HCT116 (cell line): ENCODE results near the gene CLEC11A. TPM values are rescaled to one million over a fixed set of nuclear protein-coding genes. Genes with fewer than 3 reads are reported as not detected.

ENCODE experiments used
- ATAC-seq: fragments of 200-7000 bp; cut with Tn5 transposase; 2 replicates; pipeline ENCODE4 v1.9.1; 2020; ENCODE audit warnings: mild to moderate bottlenecking, moderate library complexity
- BruUV-seq: library from RNA; stranded (reverse); fragments of 400-500 nt; replicated peaks from 2 replicates; lab custom pipeline; 2021; lab: Mats Ljungman, UMichigan
- CTCF ChIA-PET: fragments of 300-600 bp; sonication (Branson Sonifier 250); formaldehyde crosslinking; loops from one replicate; lab custom pipeline; 2021; ENCODE audit warnings: antibody characterized with exemption; lab: Charles Lee
- POLR2A ChIA-PET: fragments of 300-600, 350-600 bp; sonication (Branson Sonifier 250); formaldehyde crosslinking; loops from one replicate; lab custom pipeline; 2021; ENCODE audit warnings: antibody characterized with exemption; lab: Charles Lee
- RAD21 ChIA-PET, 2 experiments: fragments of 300-600 bp; sonication (Branson Sonifier 250); formaldehyde crosslinking; loops; one replicate each; lab custom pipeline; 2023; ENCODE audit warnings: low total read pairs in 2 of 2; ENCODE audit not compliant: uncharacterized antibody in 2 of 2, unreplicated experiment in 2 of 2, low non-redundant PET in 1 of 2; lab: Charles Lee
- DNase-seq: peaks from one replicate; pipeline ENCODE4 v3.0.0-alpha.2; 2010; ENCODE audit warnings: low read depth, low spot score
- H2AFZ ChIP-seq: fragments of 200-600 bp; shearing (Covaris generic), sonication (generic); 2 replicates; pipeline ENCODE4 v1.6.1; 2017; ENCODE audit warnings: low read depth, mixed run types, mixed read lengths, antibody characterized with exemption, low read length; ENCODE audit not compliant: poor library complexity, severe bottlenecking
- H3K27ac ChIP-seq: 2 replicates; pipeline ENCODE4 v1.5.1; 2012; ENCODE audit warnings: low read depth, low read length
- H3K27me3 ChIP-seq: fragments of 200-600 bp; sonication (generic); 2 replicates; pipeline ENCODE4 v1.6.1; 2016; ENCODE audit warnings: mixed run types, low read length, mixed read lengths; ENCODE audit not compliant: insufficient read depth
- H3K36me3 ChIP-seq, 2 experiments: fragments of 200-500 bp in 1 of 2; fragments of 200-600 bp in 1 of 2; sonication (Bioruptor generic) in 1 of 2; sonication (generic) in 1 of 2; 2 replicates each; pipeline versions ENCODE4 v1.5.1 to v1.6.1; 2014 to 2016; ENCODE audit warnings: low read length in 2 of 2, inconsistent platforms in 1 of 2, mixed read lengths in 1 of 2, mixed run types in 1 of 2; ENCODE audit not compliant: insufficient read depth in 2 of 2, control insufficient read depth in 1 of 2
- H3K4me1 ChIP-seq, 2 experiments: fragments of 200-600 bp in 1 of 2; sonication (generic) in 1 of 2; 2 replicates each; pipeline versions ENCODE4 v1.5.1 to v1.6.1; 2012 to 2017; ENCODE audit warnings: low read length in 2 of 2, inconsistent platforms in 1 of 2, mild to moderate bottlenecking in 1 of 2, mixed read lengths in 1 of 2, mixed run types in 1 of 2, moderate library complexity in 1 of 2; ENCODE audit not compliant: insufficient read depth in 2 of 2, control insufficient read depth in 1 of 2
- H3K4me2 ChIP-seq: fragments of 200-600 bp; sonication (generic); 2 replicates; pipeline ENCODE4 v1.6.1; 2017; ENCODE audit warnings: mixed run types, low read length, mixed read lengths
- H3K4me3 ChIP-seq, 2 experiments: fragments of 200-600 bp in 1 of 2; sonication (generic) in 1 of 2; replicated peaks in 1 of 2; 2 replicates each; pipeline ENCODE4 v1.5.1; 2011 to 2016; ENCODE audit warnings: low read length in 2 of 2, control low read depth in 1 of 2, low read depth in 1 of 2, mild to moderate bottlenecking in 1 of 2, mixed read lengths in 1 of 2, mixed run types in 1 of 2
- H3K79me2 ChIP-seq: fragments of 200-600 bp; sonication (generic); 2 replicates; pipeline ENCODE4 v1.6.1; 2017; ENCODE audit warnings: mild to moderate bottlenecking, mixed run types, low read length, moderate library complexity, mixed read lengths; ENCODE audit not compliant: insufficient read depth
- H3K9ac ChIP-seq: fragments of 200-600 bp; sonication (generic); 2 replicates; pipeline ENCODE4 v1.6.1; 2016; ENCODE audit warnings: low read length, mixed read lengths
- H3K9me2 ChIP-seq: fragments of 200-600 bp; sonication (generic), shearing (Covaris generic); 2 replicates; pipeline ENCODE4 v1.6.1; 2017; ENCODE audit warnings: mixed run types, mild to moderate bottlenecking, moderate library complexity; ENCODE audit not compliant: insufficient read depth
- H3K9me3 ChIP-seq, 2 experiments: fragments of 200-500 bp in 1 of 2; fragments of 200-600 bp in 1 of 2; sonication (Bioruptor generic) in 1 of 2; sonication (generic) in 1 of 2; 2 replicates each; pipeline ENCODE4 v1.6.1; 2014 to 2017; ENCODE audit warnings: low read length in 2 of 2, mixed read lengths in 2 of 2, inconsistent platforms in 1 of 2, low read depth in 1 of 2, mild to moderate bottlenecking in 1 of 2, mixed run types in 1 of 2, moderate library complexity in 1 of 2; ENCODE audit not compliant: control insufficient read depth in 1 of 2, insufficient read depth in 1 of 2
- H4K20me1 ChIP-seq: fragments of 200-600 bp; sonication (generic), shearing (Covaris generic); 2 replicates; pipeline ENCODE4 v1.6.1; 2017; ENCODE audit warnings: mixed run types, mild to moderate bottlenecking, moderate library complexity; ENCODE audit not compliant: insufficient read depth
- CEBPB ChIP-seq: IDR thresholded peaks from 2 replicates; pipeline ENCODE4 v1.6.1; 2012; ENCODE audit warnings: low read depth
- CTCF ChIP-seq, 3 experiments: fragments of 200-600 bp in 1 of 3; sonication (generic) in 1 of 3; IDR thresholded peaks in 2 of 3; conservative IDR thresholded peaks in 1 of 3; 2 replicates each; pipeline ENCODE4 v1.5.1; 2012 to 2017; ENCODE audit warnings: low read depth in 2 of 3, low read length in 2 of 3, antibody characterized with exemption in 1 of 3, borderline replicate concordance in 1 of 3, control low read depth in 1 of 3, mild to moderate bottlenecking in 1 of 3, mixed read lengths in 1 of 3, mixed run types in 1 of 3, moderate library complexity in 1 of 3; ENCODE audit not compliant: insufficient read depth in 1 of 3
- EGR1 ChIP-seq: IDR thresholded peaks from 2 replicates; pipeline ENCODE4 v1.6.1; 2012; ENCODE audit warnings: low read depth
- ELF1 ChIP-seq: IDR thresholded peaks from 2 replicates; pipeline ENCODE4 v1.6.1; 2012; ENCODE audit warnings: low read depth, borderline replicate concordance
- EZH2phosphoT487 ChIP-seq: fragments of 200-600 bp; IDR thresholded peaks from 2 replicates; pipeline ENCODE4 v1.6.1; 2018; ENCODE audit warnings: antibody characterized with exemption, borderline replicate concordance
- FOSL1 ChIP-seq: IDR thresholded peaks from 2 replicates; pipeline ENCODE4 v1.6.1; 2012; ENCODE audit warnings: low read depth
- JUND ChIP-seq: IDR thresholded peaks from 2 replicates; pipeline ENCODE4 v1.6.1; 2012
- POLR2A ChIP-seq: IDR thresholded peaks from 2 replicates; pipeline ENCODE4 v1.7.0; 2011; ENCODE audit warnings: borderline replicate concordance; ENCODE audit not compliant: insufficient read depth, insufficient read length; ENCODE audit errors: extremely low read depth
- POLR2AphosphoS5 ChIP-seq: IDR thresholded peaks from 2 replicates; pipeline ENCODE4 v1.6.1; 2011; ENCODE audit warnings: mild to moderate bottlenecking, low read depth, low read length, moderate library complexity
- SIN3A ChIP-seq: IDR thresholded peaks from 2 replicates; pipeline ENCODE4 v1.6.1; 2012; ENCODE audit warnings: low read depth
- SRF ChIP-seq: IDR thresholded peaks from 2 replicates; pipeline ENCODE4 v1.6.1; 2012; ENCODE audit warnings: low read depth
- TCF7L2 ChIP-seq: IDR thresholded peaks from 2 replicates; pipeline ENCODE4 v1.7.0; 2011; ENCODE audit warnings: borderline replicate concordance, inconsistent platforms; ENCODE audit not compliant: insufficient read depth, insufficient read length; ENCODE audit errors: extremely low read depth
- YY1 ChIP-seq: IDR thresholded peaks from 2 replicates; pipeline ENCODE4 v1.6.1; 2011; ENCODE audit warnings: low read length, low read depth, moderate library complexity, mild to moderate bottlenecking; ENCODE audit not compliant: insufficient replicate concordance; ENCODE audit errors: extremely low read depth
- ZFX ChIP-seq: fragments of 450-650 bp; IDR thresholded peaks from 2 replicates; pipeline ENCODE4 v1.6.1; 2017
- intact Hi-C: fragments of 100-400 bp; cut with micrococcal nuclease; formaldehyde crosslinking; loops from 2 replicates; pipeline ENCODE4 v1.10.0; 2022
- total RNA-seq: library from RNA; stranded (reverse); gene quantifications from one replicate; pipeline ENCODE4 v1.2.1, GENCODE V29; 2021; ENCODE audit not compliant: unreplicated experiment

The CLEC11A gene
- total RNA-seq, 1 experiment from 2014 or later = 7.1 TPM

GRCh38 chr19:50708179-50708879, 14.8 kb upstream of the CLEC11A start:
- DNase-seq (no peak), ATAC-seq (no peak)
- Histone ChIP-seq H3K79me2 (no peaks in the 10 kb centered on the region), H3K36me3 (no peaks in the 10 kb centered on the region), H3K4me1 (peaks cover 0 to 2% of the 10 kb centered on the region in 2 experiments; a peak in 2 of 4 replicates), H4K20me1 (no peaks in the 10 kb centered on the region), H3K27me3 (no peaks in the 10 kb centered on the region; the same call in 1 of the 2 replicates), H3K4me3 (no peak overlapping the region), H2AFZ (no peak overlapping the region), H3K9me3 (no peaks in the 10 kb centered on the region), H3K9ac (no peak overlapping the region), H3K9me2 (no peaks in the 10 kb centered on the region), H3K4me2 (no peak overlapping the region), H3K27ac (no peak overlapping the region)
- RAD21 ChIA-PET = no interaction called here
- intact Hi-C loops = loop anchor here (5.0 to 10.0 kb wide), 2 partner anchors 171 to 344 kb away; partner anchors contain the start of gene NAPSA
- CTCF ChIA-PET = interaction anchor here (1.0 kb wide), 1 partner anchor 16 kb away, joined by 3 read pairs; no protein-coding TSS in a partner anchor
- POLR2A ChIA-PET = no interaction called here
- TF ChIP-seq SIN3A (no peak), CEBPB (no peak), ZFX (no peak), EZH2phosphoT487 (no peak), EGR1 (no peak), SRF (no peak), ELF1 (no peak), TCF7L2 (no peak), FOSL1 (no peak), YY1 (no peak), CTCF (IDR thresholded peaks at IDR 0.05 in 2 of 3, conservative IDR thresholded peaks at IDR 0.05 in 1 of 3; ENCODE audit: borderline replicate concordance in 1 of 3, insufficient read depth in 1 of 3, low read depth in 2 of 3, low read length in 2 of 3) (no peak), POLR2AphosphoS5 (no peak), JUND (no peak), POLR2A (no peak)
- BruUV-seq = no TSS peak
